Measurements from ENCODE around the gene MAN1A2.

DNA sequence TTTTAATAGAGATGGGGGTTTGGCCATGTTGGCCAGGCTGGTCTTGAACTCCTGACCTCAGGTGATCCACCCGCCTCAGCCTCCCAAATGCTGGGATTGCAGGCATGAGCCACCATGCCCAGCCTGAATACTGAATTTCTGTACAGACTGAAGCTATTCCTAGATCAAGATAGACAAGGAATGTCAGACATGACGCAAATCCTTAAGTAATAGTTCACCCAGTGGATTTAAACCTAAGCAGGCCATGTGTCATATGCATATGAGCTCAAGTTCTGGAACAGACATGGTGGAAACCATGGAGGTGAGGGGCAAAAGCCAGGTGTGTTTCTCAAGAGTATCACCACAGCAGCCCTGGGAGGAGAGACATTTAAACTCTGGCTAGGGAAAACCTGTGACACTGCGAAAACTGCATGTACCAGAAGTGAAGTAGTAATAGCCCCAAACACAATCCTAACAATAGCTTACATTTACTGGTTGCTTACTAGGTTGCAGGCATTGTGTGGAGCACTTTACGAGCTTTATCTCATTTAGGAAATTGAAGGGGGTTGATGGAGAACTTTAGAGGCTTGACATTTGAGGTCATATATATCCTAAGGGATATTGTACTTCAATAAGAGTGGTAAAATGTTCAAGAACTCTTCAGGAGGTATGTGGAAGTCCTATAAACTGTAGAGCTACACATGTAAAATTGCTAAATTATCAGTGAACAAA lies 31.7 kb upstream of the MAN1A2 start:
- TF ChIP-seq ARHGAP35 (IDR thresholded peaks at IDR 0.05; ENCODE audit: partially characterized antibody) (no peak), ARNT (IDR thresholded peaks at IDR 0.05) (no peak), KDM4B (IDR thresholded peaks at IDR 0.05; ENCODE audit: borderline replicate concordance in 2 of 2, low read depth in 1 of 2) (no peak), SRF (CRISPR knock-in tag; IDR thresholded peaks at IDR 0.05) (no peak), HCFC1 (IDR thresholded peaks at IDR 0.05; ENCODE audit: low read depth, low read length) (no peak), ZNF232 (CRISPR knock-in tag; IDR thresholded peaks at IDR 0.05) (no peak), MTA1 (IDR thresholded peaks at IDR 0.05; ENCODE audit: borderline replicate concordance) (no peak)
- TF ChIP-seq, protein P1, sequence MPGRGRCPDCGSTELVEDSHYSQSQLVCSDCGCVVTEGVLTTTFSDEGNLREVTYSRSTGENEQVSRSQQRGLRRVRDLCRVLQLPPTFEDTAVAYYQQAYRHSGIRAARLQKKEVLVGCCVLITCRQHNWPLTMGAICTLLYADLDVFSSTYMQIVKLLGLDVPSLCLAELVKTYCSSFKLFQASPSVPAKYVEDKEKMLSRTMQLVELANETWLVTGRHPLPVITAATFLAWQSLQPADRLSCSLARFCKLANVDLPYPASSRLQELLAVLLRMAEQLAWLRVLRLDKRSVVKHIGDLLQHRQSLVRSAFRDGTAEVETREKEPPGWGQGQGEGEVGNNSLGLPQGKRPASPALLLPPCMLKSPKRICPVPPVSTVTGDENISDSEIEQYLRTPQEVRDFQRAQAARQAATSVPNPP (IDR thresholded peaks at IDR 0.05; ENCODE audit: borderline replicate concordance, insufficient read depth, insufficient read length), result no peak
- TF ChIP-seq, protein P2, sequence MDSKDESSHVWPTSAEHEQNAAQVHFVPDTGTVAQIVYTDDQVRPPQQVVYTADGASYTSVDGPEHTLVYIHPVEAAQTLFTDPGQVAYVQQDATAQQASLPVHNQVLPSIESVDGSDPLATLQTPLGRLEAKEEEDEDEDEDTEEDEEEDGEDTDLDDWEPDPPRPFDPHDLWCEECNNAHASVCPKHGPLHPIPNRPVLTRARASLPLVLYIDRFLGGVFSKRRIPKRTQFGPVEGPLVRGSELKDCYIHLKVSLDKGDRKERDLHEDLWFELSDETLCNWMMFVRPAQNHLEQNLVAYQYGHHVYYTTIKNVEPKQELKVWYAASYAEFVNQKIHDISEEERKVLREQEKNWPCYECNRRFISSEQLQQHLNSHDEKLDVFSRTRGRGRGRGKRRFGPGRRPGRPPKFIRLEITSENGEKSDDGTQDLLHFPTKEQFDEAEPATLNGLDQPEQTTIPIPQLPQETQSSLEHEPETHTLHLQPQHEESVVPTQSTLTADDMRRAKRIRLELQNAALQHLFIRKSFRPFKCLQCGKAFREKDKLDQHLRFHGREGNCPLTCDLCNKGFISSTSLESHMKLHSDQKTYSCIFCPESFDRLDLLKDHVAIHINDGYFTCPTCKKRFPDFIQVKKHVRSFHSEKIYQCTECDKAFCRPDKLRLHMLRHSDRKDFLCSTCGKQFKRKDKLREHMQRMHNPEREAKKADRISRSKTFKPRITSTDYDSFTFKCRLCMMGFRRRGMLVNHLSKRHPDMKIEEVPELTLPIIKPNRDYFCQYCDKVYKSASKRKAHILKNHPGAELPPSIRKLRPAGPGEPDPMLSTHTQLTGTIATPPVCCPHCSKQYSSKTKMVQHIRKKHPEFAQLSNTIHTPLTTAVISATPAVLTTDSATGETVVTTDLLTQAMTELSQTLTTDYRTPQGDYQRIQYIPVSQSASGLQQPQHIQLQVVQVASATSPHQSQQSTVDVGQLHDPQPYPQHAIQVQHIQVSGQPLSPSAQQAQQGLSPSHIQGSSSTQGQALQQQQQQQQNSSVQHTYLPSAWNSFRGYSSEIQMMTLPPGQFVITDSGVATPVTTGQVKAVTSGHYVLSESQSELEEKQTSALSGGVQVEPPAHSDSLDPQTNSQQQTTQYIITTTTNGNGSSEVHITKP (IDR thresholded peaks at IDR 0.05; ENCODE audit: partially characterized antibody), result no peak

All from K562 (cell line).